ENCODE measurements around the gene DENND10.
"Not testable (repeated sequence)": the region's sequence is repeated elsewhere in the genome, so short reads cannot be mapped to it uniquely, and the experiment has no call there.

The DENND10 gene

GRCh38 chr10:119140603-119141245 is 36.8 kb downstream of the DENND10 start:
- no peak for TF ChIP-seq CTCF (IDR thresholded peaks at IDR 0.05; ENCODE audit: low read depth, low read length)
- DNase-seq, result no peak
- peaks cover 14% of the 10 kb centered on the region for H3K4me1 ChIP-seq

GRCh38 chr10:119143657-119144056 is 39.7 kb downstream of the DENND10 start:
- Histone ChIP-seq H3K9me3 (no peaks in the 10 kb centered on the region), H3K4me3 (ENCODE audit: low read depth, low read length) (no peak overlapping the region), H3K27me3 (no peaks in the 10 kb centered on the region), H3K4me1 (peaks cover 16% of the 10 kb centered on the region), H3K36me3 (peaks cover 45% of the 10 kb centered on the region)
- DNase-seq, result no peak
- no peak for TF ChIP-seq CTCF (IDR thresholded peaks at IDR 0.05; ENCODE audit: low read depth, low read length)

More at GRCh38 chr10:119140603-119141245, 36.8 kb downstream of the DENND10 start:
- Histone ChIP-seq H3K4me3 (ENCODE audit: low read depth, low read length) (no peak overlapping the region), H3K27me3 (no peaks in the 10 kb centered on the region), H3K36me3 (peaks cover 29% of the 10 kb centered on the region), H3K9me3 (no peaks in the 10 kb centered on the region)

GRCh38 chr10:119149157-119149556 is 45.2 kb downstream of the DENND10 start:
- no peaks in the 10 kb centered on the region for H3K27me3 ChIP-seq
- no peaks in the 10 kb centered on the region for H3K9me3 ChIP-seq
- no peak for DNase-seq
- TF ChIP-seq CTCF (IDR thresholded peaks at IDR 0.05; ENCODE audit: low read depth, low read length), result no peak
- H3K4me3 ChIP-seq (ENCODE audit: low read depth, low read length), result no peak overlapping the region
- H3K4me1 ChIP-seq, result peaks cover 10% of the 10 kb centered on the region
- H3K36me3 ChIP-seq, result peaks cover 58% of the 10 kb centered on the region

GRCh38 chr10:119149729-119150128 is 45.8 kb downstream of the DENND10 start:
- Histone ChIP-seq H3K4me1 (peaks cover 10% of the 10 kb centered on the region), H3K4me3 (ENCODE audit: low read depth, low read length) (no peak overlapping the region), H3K27me3 (no peaks in the 10 kb centered on the region), H3K36me3 (peaks cover 64% of the 10 kb centered on the region), H3K9me3 (no peaks in the 10 kb centered on the region)
- no peak for DNase-seq
- TF ChIP-seq CTCF (IDR thresholded peaks at IDR 0.05; ENCODE audit: low read depth, low read length), result peak; percentile 31; the same call in 1 of the 2 replicates

- DNase-seq; H3K4me1 ChIP-seq; H3K27me3 ChIP-seq; H3K9me3 ChIP-seq; H3K4me3 ChIP-seq (ENCODE audit: low read depth, low read length): not testable (repeated sequence)
- peaks cover 71% of the 10 kb centered on the region for H3K36me3 ChIP-seq
Measured at GRCh38 chr10:119151601-119152000, 47.7 kb downstream of the DENND10 start.

DNA sequence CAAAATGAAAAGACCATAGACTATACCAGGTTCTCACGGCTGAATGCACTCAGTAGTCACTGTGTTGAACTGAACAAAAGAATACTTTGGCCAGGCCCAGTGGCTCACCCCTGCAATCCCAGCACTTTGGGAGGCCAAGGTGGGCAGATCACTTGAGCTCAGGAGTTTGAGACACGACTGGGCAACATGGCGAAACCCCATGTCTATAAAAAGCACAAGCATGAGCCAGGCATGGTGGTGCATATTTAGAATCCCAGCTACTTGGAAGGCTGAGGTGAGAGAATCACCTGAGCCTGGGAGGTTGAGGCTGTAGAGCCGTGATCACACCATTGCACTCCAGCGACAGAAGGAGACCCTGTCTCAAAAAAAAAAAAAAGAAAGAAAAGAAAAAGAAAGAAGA is 49.1 kb downstream of the DENND10 start:
- H3K4me1 ChIP-seq, result no peaks in the 10 kb centered on the region
- DNase-seq, result no peak
- H3K36me3 ChIP-seq, result peaks cover 68% of the 10 kb centered on the region
- no peak overlapping the region for H3K4me3 ChIP-seq (ENCODE audit: low read depth, low read length)
- H3K9me3 ChIP-seq, result no peaks in the 10 kb centered on the region
- no peaks in the 10 kb centered on the region for H3K27me3 ChIP-seq
- TF ChIP-seq CTCF (IDR thresholded peaks at IDR 0.05; ENCODE audit: low read depth, low read length), result no peak
